ENCODE results near the gene LEO1. TPM values are rescaled to one million over a fixed set of nuclear protein-coding genes. Genes with fewer than 3 reads are reported as not detected.

LEO1 gene
- total and polyA plus RNA-seq, 7 donors: 6.2 to 18.6 (median 7.6) TPM

DNA sequence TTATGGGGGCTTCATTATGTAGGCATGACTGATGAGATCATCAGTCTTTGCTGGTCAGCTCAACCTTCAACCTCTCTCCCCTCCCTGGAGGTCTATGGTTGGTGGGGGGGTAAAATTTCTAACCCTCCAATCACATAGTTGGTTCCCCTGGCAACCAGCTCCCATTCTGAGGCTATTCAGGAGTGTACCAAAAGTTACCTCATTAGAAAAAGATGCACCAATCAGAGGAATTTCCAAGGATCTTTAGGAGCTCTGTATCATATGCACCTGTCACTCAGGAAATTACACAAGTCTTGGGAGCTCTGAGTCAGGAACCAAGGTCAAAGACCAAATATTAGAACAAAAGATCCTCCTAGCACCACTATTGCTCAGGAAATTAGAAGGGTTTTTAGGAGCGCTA lies 21.4 kb upstream of the LEO1 start:
- Histone ChIP-seq H3K9me3 (no peaks in the 10 kb centered on the region), H3K27ac (no peak overlapping the region), H3K4me3 (no peak overlapping the region), H3K36me3 (ENCODE audit: insufficient read depth in 1 of 2, low read depth in 1 of 2) (no peaks in the 10 kb centered on the region), H3K4me1 (no peaks in the 10 kb centered on the region), H3K27me3 (ENCODE audit: insufficient read depth in 3 of 3, low read length in 2 of 3) (no peaks in the 10 kb centered on the region)
- ATAC-seq (no peak), DNase-seq (no peak)
- intact Hi-C loops (cut with DNase I): no loop called here
- WGBS, 3 donors: 71 to 88% (median 87%) methylated on average over 1 of the region's 1 CpG
- TF ChIP-seq, protein P1, sequence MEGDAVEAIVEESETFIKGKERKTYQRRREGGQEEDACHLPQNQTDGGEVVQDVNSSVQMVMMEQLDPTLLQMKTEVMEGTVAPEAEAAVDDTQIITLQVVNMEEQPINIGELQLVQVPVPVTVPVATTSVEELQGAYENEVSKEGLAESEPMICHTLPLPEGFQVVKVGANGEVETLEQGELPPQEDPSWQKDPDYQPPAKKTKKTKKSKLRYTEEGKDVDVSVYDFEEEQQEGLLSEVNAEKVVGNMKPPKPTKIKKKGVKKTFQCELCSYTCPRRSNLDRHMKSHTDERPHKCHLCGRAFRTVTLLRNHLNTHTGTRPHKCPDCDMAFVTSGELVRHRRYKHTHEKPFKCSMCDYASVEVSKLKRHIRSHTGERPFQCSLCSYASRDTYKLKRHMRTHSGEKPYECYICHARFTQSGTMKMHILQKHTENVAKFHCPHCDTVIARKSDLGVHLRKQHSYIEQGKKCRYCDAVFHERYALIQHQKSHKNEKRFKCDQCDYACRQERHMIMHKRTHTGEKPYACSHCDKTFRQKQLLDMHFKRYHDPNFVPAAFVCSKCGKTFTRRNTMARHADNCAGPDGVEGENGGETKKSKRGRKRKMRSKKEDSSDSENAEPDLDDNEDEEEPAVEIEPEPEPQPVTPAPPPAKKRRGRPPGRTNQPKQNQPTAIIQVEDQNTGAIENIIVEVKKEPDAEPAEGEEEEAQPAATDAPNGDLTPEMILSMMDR (IDR thresholded peaks at IDR 0.05): no peak

DNA sequence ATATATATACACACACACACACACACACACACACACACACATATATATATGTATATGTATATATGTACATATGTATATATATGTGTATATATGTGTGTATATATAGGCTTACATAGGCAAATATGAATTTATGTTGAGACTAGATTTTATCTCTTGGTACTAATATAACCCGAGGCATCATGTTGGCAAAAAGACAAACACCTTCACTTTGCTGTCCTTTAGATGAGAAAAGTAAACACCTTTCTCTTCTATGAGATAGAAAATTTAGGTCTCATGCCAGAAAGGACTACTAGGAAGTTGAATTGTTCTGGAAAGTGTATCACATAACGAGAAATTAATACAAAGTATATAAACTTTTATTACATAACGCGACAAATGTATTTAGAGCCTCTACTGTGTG lies 19.6 kb upstream of the LEO1 start:
- no peaks in the 10 kb centered on the region for H3K36me3 ChIP-seq (ENCODE audit: insufficient read depth in 1 of 2, low read depth in 1 of 2)
- no peaks in the 10 kb centered on the region for H3K9me3 ChIP-seq
- DNase-seq (no peak), ATAC-seq (no peak)
- TF ChIP-seq, protein P1 (IDR thresholded peaks at IDR 0.05): no peak
- no peaks in the 10 kb centered on the region for H3K27me3 ChIP-seq (ENCODE audit: insufficient read depth in 3 of 3, low read length in 2 of 3)
- 88 to 91% (median 88%) methylated on average over 4 of the region's 4 CpGs for whole genome bisulfite sequencing, 3 donors
- H3K4me1 ChIP-seq: no peaks in the 10 kb centered on the region
- intact Hi-C loops (cut with DNase I): no loop called here
- H3K27ac ChIP-seq: no peak overlapping the region
- H3K4me3 ChIP-seq: no peak overlapping the region

DNA sequence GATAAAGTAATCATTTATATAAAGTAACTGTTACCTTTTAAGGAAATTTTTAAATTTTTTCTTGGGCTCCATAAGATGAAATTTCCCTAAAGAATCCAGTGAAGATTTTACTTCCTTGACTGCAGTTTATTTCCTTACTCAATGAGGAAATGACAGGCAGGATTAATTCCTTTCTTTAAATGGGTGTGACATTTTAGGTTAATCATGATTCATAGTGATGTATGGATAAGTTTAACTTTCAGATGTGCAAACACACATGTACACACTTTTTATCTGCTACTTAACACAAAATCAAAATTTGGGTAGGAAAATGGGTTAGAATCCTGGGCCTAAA lies 11.2 kb upstream of the LEO1 start:
- TF ChIP-seq, protein P1 (IDR thresholded peaks at IDR 0.05): no peak
- H3K4me3 ChIP-seq: no peak overlapping the region
- no peaks in the 10 kb centered on the region for H3K36me3 ChIP-seq (ENCODE audit: insufficient read depth in 1 of 2, low read depth in 1 of 2)
- H3K4me1 ChIP-seq: peaks cover 15% of the 10 kb centered on the region
- H3K9me3 ChIP-seq: no peaks in the 10 kb centered on the region
- no peak overlapping the region for H3K27ac ChIP-seq
- ATAC-seq (no peak), DNase-seq (no peak)
- intact Hi-C loops (cut with DNase I): loop anchor here (5.0 kb wide), 2 partner anchors 35 to 95 kb away; partner anchors contain the start of gene MAPK6 (in 2 of the 2)
- no peaks in the 10 kb centered on the region for H3K27me3 ChIP-seq (ENCODE audit: insufficient read depth in 3 of 3, low read length in 2 of 3)

DNA sequence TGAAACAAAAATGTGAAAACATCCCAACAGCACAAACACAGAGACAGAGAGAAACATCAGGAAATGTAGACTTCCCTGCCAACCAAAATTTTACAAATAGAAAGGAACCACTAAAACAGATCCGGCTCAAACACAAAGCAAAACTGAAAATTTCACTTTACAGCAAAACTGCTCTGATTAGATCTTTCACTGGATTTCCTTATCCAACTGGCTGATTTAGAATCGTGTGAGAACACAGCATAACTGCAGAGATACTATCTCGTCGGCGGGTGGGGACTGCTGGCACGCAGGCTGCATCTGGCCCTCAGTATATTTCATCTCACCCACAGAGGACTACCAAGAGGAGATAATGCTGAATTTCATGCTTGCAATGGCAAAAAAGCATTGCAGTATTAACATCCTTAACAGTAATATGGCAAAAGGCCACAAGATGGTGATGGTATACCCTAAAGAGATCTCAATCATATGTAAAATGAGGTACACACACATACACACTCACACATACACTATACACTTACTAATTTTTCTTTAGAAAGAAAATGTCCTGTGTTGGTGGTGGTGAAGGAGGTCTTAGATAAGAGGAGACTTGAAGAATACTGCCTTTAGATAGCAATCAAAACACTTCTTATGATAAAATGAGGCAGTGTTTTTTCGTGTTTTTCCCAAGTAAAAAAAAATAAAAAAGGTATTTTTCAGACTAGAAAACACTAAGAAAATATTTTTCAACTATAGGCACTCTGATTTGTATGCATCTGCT lies 10.6 kb upstream of the LEO1 start:
- no peaks in the 10 kb centered on the region for H3K9me3 ChIP-seq
- H3K36me3 ChIP-seq (ENCODE audit: insufficient read depth in 1 of 2, low read depth in 1 of 2): no peaks in the 10 kb centered on the region
- ATAC-seq (peak in 3 of 4 donors; percentile 62 to 78 (median 69)), DNase-seq (peak; percentile 25 to 54)
- H3K27me3 ChIP-seq (ENCODE audit: insufficient read depth in 3 of 3, low read length in 2 of 3): no peaks in the 10 kb centered on the region
- TF ChIP-seq, protein P1 (IDR thresholded peaks at IDR 0.05): peak; percentile 34
- peak overlapping the region; percentile 53 for H3K27ac ChIP-seq
- H3K4me3 ChIP-seq: peak overlapping the region; percentile 49
- WGBS, 3 donors: 10 to 22% (median 12%) methylated on average over 7 of the region's 7 CpGs
- peaks cover 15% of the 10 kb centered on the region for H3K4me1 ChIP-seq
- intact Hi-C loops (cut with DNase I): loop anchor here (5.0 kb wide), 2 partner anchors 35 to 95 kb away; partner anchors contain the start of gene MAPK6 (in 2 of the 2)

All from psoas muscle (tissue), 8 donors.